GM12878 (cell line): ENCODE measurements around the gene IER5. TPM values are rescaled to one million over a fixed set of nuclear protein-coding genes. Genes with fewer than 3 reads are reported as not detected.

Experiments
- ATAC-seq: fragments of 200-7000 bp; cut with Tn5 transposase; 3 replicates; pipeline ENCODE4 v1.9.1; 2020; ENCODE audit warnings: mild to moderate bottlenecking, moderate library complexity
- BruUV-seq: library from RNA; stranded (reverse); fragments of 400-500 nt; replicated peaks from 2 replicates; lab custom pipeline; 2021; lab: Mats Ljungman, UMichigan
- CTCF ChIA-PET: fragments of 300-600 bp; sonication (Branson Sonifier 250); formaldehyde crosslinking; extraction: SDS; loops from one replicate; lab custom pipeline; 2021; ENCODE audit warnings: inconsistent platforms; lab: Yijun Ruan, JAX
- POLR2A ChIA-PET: fragments of 350-600 bp; formaldehyde crosslinking; extraction: SDS; loops from one replicate; lab custom pipeline; 2021; ENCODE audit warnings: inconsistent platforms; lab: Charles Lee
- RAD21 ChIA-PET: fragments of 300-600 bp; sonication (Branson Sonifier 250); formaldehyde crosslinking; loops from one replicate; lab custom pipeline; 2023; ENCODE audit warnings: antibody characterized with exemption; ENCODE audit not compliant: unreplicated experiment; lab: Charles Lee
- SMC1A ChIA-PET: fragments of 300-600 bp; sonication (Branson Sonifier 250); formaldehyde crosslinking; loops from one replicate; lab custom pipeline; 2023; ENCODE audit not compliant: unreplicated experiment, uncharacterized antibody; lab: Charles Lee
- DNase-seq: peaks from one replicate; pipeline ENCODE4 v3.0.0-alpha.2; 2011; ENCODE audit warnings: low read depth, low spot score
- FAIRE-seq: peaks from 3 replicates; lab custom pipeline; 2011; peaks lifted over from hg19 to GRCh38; lab: Jason Lieb, UNC
- H2AFZ ChIP-seq: 2 replicates; pipeline ENCODE4 v1.6.0; 2011; ENCODE audit warnings: low read depth, low read length, control low read depth; ENCODE audit not compliant: control insufficient read depth
- H3K27ac ChIP-seq: 2 replicates; pipeline ENCODE4 v1.5.1; 2011; ENCODE audit warnings: control low read depth; ENCODE audit not compliant: control insufficient read depth, insufficient read depth
- H3K27me3 ChIP-seq, 2 experiments: replicated peaks in 1 of 2; 2 replicates each; pipeline versions ENCODE4 v1.6.0 to v1.6.1; 2011; ENCODE audit warnings: low read length in 1 of 2; ENCODE audit not compliant: control insufficient read depth in 2 of 2, insufficient read depth in 2 of 2
- H3K36me3 ChIP-seq, 2 experiments: 2 replicates each; pipeline ENCODE4 v1.5.1; 2011; ENCODE audit warnings: low read length in 1 of 2; ENCODE audit not compliant: control insufficient read depth in 2 of 2, insufficient read depth in 2 of 2
- H3K4me1 ChIP-seq: 2 replicates; pipeline ENCODE4 v1.6.1; 2011; ENCODE audit warnings: mild to moderate bottlenecking, low read length, moderate library complexity, mixed read lengths; ENCODE audit not compliant: control insufficient read depth, insufficient read depth
- H3K4me2 ChIP-seq: 2 replicates; pipeline ENCODE4 v1.6.0; 2011; ENCODE audit warnings: control low read depth; ENCODE audit not compliant: control insufficient read depth, insufficient read depth
- H3K4me3 ChIP-seq: fragments of 200-600 bp; sonication (generic); 2 replicates; pipeline ENCODE4 v1.5.1; 2016
- H3K79me2 ChIP-seq: 2 replicates; pipeline ENCODE4 v1.6.0; 2011; ENCODE audit warnings: low read length; ENCODE audit not compliant: control insufficient read depth, insufficient read depth
- H3K9ac ChIP-seq: 2 replicates; pipeline ENCODE4 v1.8.0; 2011; ENCODE audit warnings: low read length, control low read depth, mixed read lengths; ENCODE audit not compliant: control insufficient read depth, insufficient read depth
- H3K9me3 ChIP-seq: replicated peaks from 3 replicates; pipeline ENCODE4 v1.5.1; 2011; ENCODE audit warnings: mild to moderate bottlenecking, low read length; ENCODE audit not compliant: control insufficient read depth, insufficient read depth
- H4K20me1 ChIP-seq: 2 replicates; pipeline ENCODE4 v1.6.0; 2011; ENCODE audit not compliant: control insufficient read depth, insufficient read depth
- KDM1A ChIP-seq: fragments of 200-600 bp; sonication (generic); IDR thresholded peaks from 2 replicates; pipeline ENCODE4 v1.6.1; 2016; ENCODE audit warnings: borderline replicate concordance
- PML ChIP-seq: IDR thresholded peaks from 2 replicates; pipeline ENCODE4 v1.6.1; 2012; ENCODE audit warnings: low read length, inconsistent platforms
- POLR2AphosphoS5 ChIP-seq: IDR thresholded peaks from 2 replicates; pipeline ENCODE4 v1.6.1; 2011; ENCODE audit warnings: mild to moderate bottlenecking, low read length, inconsistent platforms
- RAD21 ChIP-seq: IDR thresholded peaks from 2 replicates; pipeline ENCODE4 v1.6.1; 2011; ENCODE audit warnings: mild to moderate bottlenecking, low read depth, low read length, moderate library complexity; ENCODE audit not compliant: insufficient read depth
- RBBP5 ChIP-seq: fragments of 200-600 bp; sonication (generic); conservative IDR thresholded peaks from 2 replicates; pipeline ENCODE4 v1.6.1; 2016
- SIN3A ChIP-seq: IDR thresholded peaks from 2 replicates; pipeline ENCODE4 v1.6.1; 2012; ENCODE audit warnings: low read depth, low read length, improper control_type of control experiment
- TBL1XR1 ChIP-seq: IDR thresholded peaks from 2 replicates; pipeline ENCODE4 v1.6.1; 2012; ENCODE audit warnings: low read depth, low read length, improper control_type of control experiment
- YY1 ChIP-seq: IDR thresholded peaks from 2 replicates; pipeline ENCODE4 v1.6.1; 2011; ENCODE audit warnings: low read depth, mild to moderate bottlenecking, low read length
- ZNF687 ChIP-seq: fragments of 450-650 bp; IDR thresholded peaks from 2 replicates; pipeline ENCODE4 v1.6.1; 2017; ENCODE audit warnings: mild to moderate bottlenecking, moderate library complexity
- WGBS: methylation state at CpG from one replicate; pipeline ENCODE4 v1.1.6; 2016; ENCODE audit warnings: low lambda C conversion rate; ENCODE audit not compliant: insufficient replicate concordance, insufficient coverage; ENCODE audit errors: missing lambda C conversion rate; 5-methylcytosine and 5-hydroxymethylcytosine counted together
- in situ Hi-C: fragments of 300-500 bp; cut with MboI; formaldehyde crosslinking; loops from 9 replicates; pipeline ENCODE4 v1.14.3; 2018; ENCODE audit warnings: mixed read lengths
- intact Hi-C: fragments of 100-400 bp; cut with micrococcal nuclease; formaldehyde crosslinking; loops from one replicate; pipeline ENCODE4 v1.14.2; 2022; ENCODE audit not compliant: unreplicated experiment
- polyA plus RNA-seq, 11 experiments: library from polyadenylated mRNA; depleted of rRNA in 4 of 11; unstranded in 6 of 11; stranded (reverse) in 5 of 11; fragments of >200 nt; fragmentation: Nextera tagmentation in 4 of 11; fragmentation: Illumina TruSeq in 1 of 11; extraction: Ambion mirVana in 4 of 11; extraction: Trizol in 1 of 11; gene quantifications; 1 replicate in 1 of 11; 2 replicates in 10 of 11; pipeline versions ENCODE4 v1.2.1 to v1.2.3, GENCODE V29; 2011 to 2016; ENCODE audit warnings: inconsistent platforms in 2 of 11, missing spikeins in 2 of 11, low read depth in 1 of 11
- total RNA-seq, 4 experiments: library from RNA; depleted of rRNA in 3 of 4; stranded (reverse); fragments of >200 nt in 3 of 4; fragmentation: Illumina TruSeq in 1 of 4; extraction: Trizol in 1 of 4; gene quantifications; 2 replicates each; pipeline versions ENCODE4 v1.2.1 to v1.2.3, GENCODE V29; 2013 to 2021
- TF ChIP-seq, protein P1 (sequence below): fragments of 450-650 bp; conservative IDR thresholded peaks from 2 replicates; pipeline ENCODE4 v1.6.1; 2017; ENCODE audit warnings: mild to moderate bottlenecking, moderate library complexity
- TF ChIP-seq, protein P2 (sequence below): fragments of 450-650 bp; IDR thresholded peaks from 2 replicates; pipeline ENCODE4 v1.6.1; 2017; ENCODE audit warnings: borderline replicate concordance
- TF ChIP-seq, protein P3 (sequence below): IDR thresholded peaks from 2 replicates; pipeline ENCODE4 v1.6.1; 2011; ENCODE audit warnings: low read depth, low read length, improper control_type of control experiment, borderline replicate concordance

IER5 gene
- total and polyA plus RNA-seq, 10 of the 15 experiments (the other 5 are each of a cell fraction or from before 2014, with no cell fraction given) = 4.3 to 75.2 (median 30.5) TPM

GRCh38 chr1:181079382-181079781, 9.1 kb upstream of the IER5 start (continued):
- TF ChIP-seq, protein P1, sequence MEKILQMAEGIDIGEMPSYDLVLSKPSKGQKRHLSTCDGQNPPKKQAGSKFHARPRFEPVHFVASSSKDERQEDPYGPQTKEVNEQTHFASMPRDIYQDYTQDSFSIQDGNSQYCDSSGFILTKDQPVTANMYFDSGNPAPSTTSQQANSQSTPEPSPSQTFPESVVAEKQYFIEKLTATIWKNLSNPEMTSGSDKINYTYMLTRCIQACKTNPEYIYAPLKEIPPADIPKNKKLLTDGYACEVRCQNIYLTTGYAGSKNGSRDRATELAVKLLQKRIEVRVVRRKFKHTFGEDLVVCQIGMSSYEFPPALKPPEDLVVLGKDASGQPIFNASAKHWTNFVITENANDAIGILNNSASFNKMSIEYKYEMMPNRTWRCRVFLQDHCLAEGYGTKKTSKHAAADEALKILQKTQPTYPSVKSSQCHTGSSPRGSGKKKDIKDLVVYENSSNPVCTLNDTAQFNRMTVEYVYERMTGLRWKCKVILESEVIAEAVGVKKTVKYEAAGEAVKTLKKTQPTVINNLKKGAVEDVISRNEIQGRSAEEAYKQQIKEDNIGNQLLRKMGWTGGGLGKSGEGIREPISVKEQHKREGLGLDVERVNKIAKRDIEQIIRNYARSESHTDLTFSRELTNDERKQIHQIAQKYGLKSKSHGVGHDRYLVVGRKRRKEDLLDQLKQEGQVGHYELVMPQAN = no peak
- TF ChIP-seq PML = no peak
- TF ChIP-seq, protein P2, sequence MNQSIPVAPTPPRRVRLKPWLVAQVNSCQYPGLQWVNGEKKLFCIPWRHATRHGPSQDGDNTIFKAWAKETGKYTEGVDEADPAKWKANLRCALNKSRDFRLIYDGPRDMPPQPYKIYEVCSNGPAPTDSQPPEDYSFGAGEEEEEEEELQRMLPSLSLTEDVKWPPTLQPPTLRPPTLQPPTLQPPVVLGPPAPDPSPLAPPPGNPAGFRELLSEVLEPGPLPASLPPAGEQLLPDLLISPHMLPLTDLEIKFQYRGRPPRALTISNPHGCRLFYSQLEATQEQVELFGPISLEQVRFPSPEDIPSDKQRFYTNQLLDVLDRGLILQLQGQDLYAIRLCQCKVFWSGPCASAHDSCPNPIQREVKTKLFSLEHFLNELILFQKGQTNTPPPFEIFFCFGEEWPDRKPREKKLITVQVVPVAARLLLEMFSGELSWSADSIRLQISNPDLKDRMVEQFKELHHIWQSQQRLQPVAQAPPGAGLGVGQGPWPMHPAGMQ = no peak

DNA sequence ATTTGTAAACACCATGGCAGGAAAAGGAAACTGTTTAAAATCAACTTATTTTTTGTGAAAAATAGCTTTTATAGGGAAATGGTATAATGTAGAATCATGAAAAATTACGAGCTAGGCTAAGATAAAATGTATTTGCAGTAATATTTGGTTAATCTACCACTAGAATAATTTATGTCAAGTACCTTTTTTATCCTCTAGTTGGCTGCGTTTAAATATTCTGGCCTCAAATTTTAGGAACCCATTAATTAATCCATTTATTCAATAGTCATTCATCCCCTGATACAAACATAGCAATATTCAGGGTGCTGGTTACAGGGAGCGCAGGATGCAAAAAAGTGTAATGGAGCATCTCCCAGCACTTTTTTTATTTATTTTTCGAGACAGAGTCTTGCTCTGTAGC, 8.6 kb upstream of the IER5 start:
- ChIA-PET RAD21 (interaction anchor here (0.7 to 7.1 kb wide), 16 partner anchors 17 to 198 kb away, joined by 3 to 61 read pairs (median 5); no protein-coding TSS in a partner anchor), CTCF (interaction anchor here (0.8 to 3.0 kb wide), 17 partner anchors 10 to 546 kb away, joined by 3 to 49 read pairs (median 4); partner anchors contain the start of gene MR1), POLR2A (interaction anchor here (0.6 to 1.6 kb wide), 14 partner anchors 11 to 457 kb away, joined by 3 to 8 read pairs (median 3); no protein-coding TSS in a partner anchor), SMC1A (interaction anchor here (0.9 to 7.7 kb wide), 19 partner anchors 11 to 88 kb away, joined by 3 to 103 read pairs (median 6); partner anchors contain the start of gene MR1)
- Histone ChIP-seq H4K20me1 (no peaks in the 10 kb centered on the region), H3K9ac (no peak overlapping the region), H3K27me3 (no peaks in the 10 kb centered on the region), H3K4me3 (no peak overlapping the region), H3K9me3 (no peaks in the 10 kb centered on the region), H3K36me3 (no peaks in the 10 kb centered on the region), H3K27ac (no peak overlapping the region), H3K4me1 (peaks cover 38% of the 10 kb centered on the region), H3K79me2 (no peaks in the 10 kb centered on the region), H2AFZ (no peak overlapping the region), H3K4me2 (no peak overlapping the region)
- WGBS = 74% methylated on average over 4 of the region's 4 CpGs
- DNase-seq (no peak), FAIRE-seq (no peak), ATAC-seq (no peak)
- BruUV-seq = no TSS peak
- in situ Hi-C loops = no loop called here
- intact Hi-C loops = loop anchor here (10.0 kb wide), 1 partner anchor 855 kb away; no protein-coding TSS in a partner anchor
- TF ChIP-seq SIN3A (no peak), ZNF687 (no peak), YY1 (no peak), KDM1A (no peak), RAD21 (no peak), TBL1XR1 (no peak), POLR2AphosphoS5 (no peak), RBBP5 (no peak)
- TF ChIP-seq, protein P3, sequence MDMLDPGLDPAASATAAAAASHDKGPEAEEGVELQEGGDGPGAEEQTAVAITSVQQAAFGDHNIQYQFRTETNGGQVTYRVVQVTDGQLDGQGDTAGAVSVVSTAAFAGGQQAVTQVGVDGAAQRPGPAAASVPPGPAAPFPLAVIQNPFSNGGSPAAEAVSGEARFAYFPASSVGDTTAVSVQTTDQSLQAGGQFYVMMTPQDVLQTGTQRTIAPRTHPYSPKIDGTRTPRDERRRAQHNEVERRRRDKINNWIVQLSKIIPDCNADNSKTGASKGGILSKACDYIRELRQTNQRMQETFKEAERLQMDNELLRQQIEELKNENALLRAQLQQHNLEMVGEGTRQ = no peak
